ENCODE measurements around the gene APLF.

DNA sequence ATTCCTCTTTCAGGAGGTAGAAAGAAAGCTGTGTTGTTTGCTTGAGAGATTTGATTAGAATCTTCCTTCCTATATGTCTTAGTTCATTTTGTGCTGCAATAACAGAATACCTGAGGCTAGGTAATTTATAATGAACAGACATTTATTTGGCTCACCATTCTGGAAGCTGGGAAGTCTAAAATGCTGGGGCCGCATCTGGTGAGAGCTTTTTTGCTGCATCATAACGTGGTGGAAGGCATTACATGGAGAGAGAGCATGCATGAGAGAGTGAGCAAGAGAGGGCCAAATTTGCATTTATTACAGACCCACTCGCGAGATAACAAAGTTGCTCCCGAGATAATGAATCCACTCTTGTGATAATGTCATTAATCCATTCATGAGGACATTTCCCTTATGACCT lies 34.4 kb downstream of the APLF start:
- TF ChIP-seq, protein P1, sequence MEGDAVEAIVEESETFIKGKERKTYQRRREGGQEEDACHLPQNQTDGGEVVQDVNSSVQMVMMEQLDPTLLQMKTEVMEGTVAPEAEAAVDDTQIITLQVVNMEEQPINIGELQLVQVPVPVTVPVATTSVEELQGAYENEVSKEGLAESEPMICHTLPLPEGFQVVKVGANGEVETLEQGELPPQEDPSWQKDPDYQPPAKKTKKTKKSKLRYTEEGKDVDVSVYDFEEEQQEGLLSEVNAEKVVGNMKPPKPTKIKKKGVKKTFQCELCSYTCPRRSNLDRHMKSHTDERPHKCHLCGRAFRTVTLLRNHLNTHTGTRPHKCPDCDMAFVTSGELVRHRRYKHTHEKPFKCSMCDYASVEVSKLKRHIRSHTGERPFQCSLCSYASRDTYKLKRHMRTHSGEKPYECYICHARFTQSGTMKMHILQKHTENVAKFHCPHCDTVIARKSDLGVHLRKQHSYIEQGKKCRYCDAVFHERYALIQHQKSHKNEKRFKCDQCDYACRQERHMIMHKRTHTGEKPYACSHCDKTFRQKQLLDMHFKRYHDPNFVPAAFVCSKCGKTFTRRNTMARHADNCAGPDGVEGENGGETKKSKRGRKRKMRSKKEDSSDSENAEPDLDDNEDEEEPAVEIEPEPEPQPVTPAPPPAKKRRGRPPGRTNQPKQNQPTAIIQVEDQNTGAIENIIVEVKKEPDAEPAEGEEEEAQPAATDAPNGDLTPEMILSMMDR (IDR thresholded peaks at IDR 0.05; ENCODE audit: low read depth, low read length) = no peak
- TF ChIP-seq POLR2A (IDR thresholded peaks at IDR 0.05; ENCODE audit: extremely low read depth, insufficient read length) (no peak), MYC (IDR thresholded peaks at IDR 0.05; ENCODE audit: low read depth, low read length) (no peak)
- TF ChIP-seq, protein P2, sequence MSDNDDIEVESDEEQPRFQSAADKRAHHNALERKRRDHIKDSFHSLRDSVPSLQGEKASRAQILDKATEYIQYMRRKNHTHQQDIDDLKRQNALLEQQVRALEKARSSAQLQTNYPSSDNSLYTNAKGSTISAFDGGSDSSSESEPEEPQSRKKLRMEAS (IDR thresholded peaks at IDR 0.05; ENCODE audit: low read depth, low read length) = no peak
